Peyer's patch (tissue), 4 donors: ENCODE results near the gene ACSS1. TPM values are rescaled to one million over a fixed set of nuclear protein-coding genes. Genes with fewer than 3 reads are reported as not detected.

Source experiments
- DNase-seq, 3 donors: peaks; one replicate each; pipeline ENCODE4 v3.0.0-alpha.2; 2017 to 2019
- H3K27ac ChIP-seq, 4 donors: fragments of 200-600 bp; sonication (generic); one replicate each; pipeline ENCODE4 v1.5.1; 2016 to 2019
- H3K27me3 ChIP-seq, 2 donors: fragments of 200-600 bp; sonication (generic); one replicate each; pipeline ENCODE4 v1.5.1; 2019
- H3K36me3 ChIP-seq, 3 donors: fragments of 200-600 bp; sonication (generic); one replicate each; pipeline ENCODE4 v1.5.1; 2016 to 2019
- H3K4me1 ChIP-seq, 4 donors: fragments of 200-600 bp; sonication (generic); one replicate each; pipeline ENCODE4 v1.5.1; 2016 to 2019
- H3K4me3 ChIP-seq, 4 donors: fragments of 200-600 bp; sonication (generic); 1 replicate in 3 of 4; 2 replicates in 1 of 4; pipeline ENCODE4 v1.5.1; 2016 to 2019; ENCODE audit warnings: mild to moderate bottlenecking in 1 of 4
- H3K9me3 ChIP-seq, 4 donors: fragments of 200-600 bp; sonication (generic); one replicate each; pipeline ENCODE4 v1.5.1; 2016 to 2019; ENCODE audit warnings: mild to moderate bottlenecking in 1 of 4
- CTCF ChIP-seq, 6 experiments: fragments of 450-650 bp in 4 of 6; fragments of 200-600 bp in 2 of 6; sonication (generic) in 1 of 6; IDR thresholded peaks; one replicate each; pipeline ENCODE4 v1.5.1; 2017 to 2019; ENCODE audit warnings: antibody characterized with exemption in 6 of 6, mild to moderate bottlenecking in 3 of 6, moderate library complexity in 1 of 6
- POLR2A ChIP-seq, 2 donors: fragments of 450-650 bp; IDR thresholded peaks; one replicate each; pipeline ENCODE4 v1.5.1; 2017; ENCODE audit warnings: antibody characterized with exemption in 2 of 2, mild to moderate bottlenecking in 2 of 2, moderate library complexity in 2 of 2
- total RNA-seq, 4 donors: library from RNA; depleted of rRNA; stranded (reverse); fragments of >200 nt; gene quantifications; one replicate each; pipeline ENCODE4 v1.1.0, GENCODE V29; 2016

Gene ACSS1
- total RNA-seq, 4 donors from 2014 or later: 49.5 to 160 (median 134) TPM

GRCh38 chr20:25053255-25054031 is 4.5 kb downstream of the ACSS1 start:
- Histone ChIP-seq H3K27ac (peak overlapping the region; percentile 49 to 98 (median 78)), H3K36me3 (peaks cover 0 to 5% (median 0%) of the 10 kb centered on the region in 3 donors), H3K4me3 (no peak overlapping the region), H3K27me3 (no peaks in the 10 kb centered on the region), H3K9me3 (no peaks in the 10 kb centered on the region), H3K4me1 (peaks cover 10 to 78% (median 23%) of the 10 kb centered on the region in 4 donors)
- TF ChIP-seq POLR2A (IDR thresholded peaks at IDR 0.05) (no peak), CTCF (IDR thresholded peaks at IDR 0.05) (no peak)
- peak in 2 of 3 donors; percentile 19 to 51 for DNase-seq

- no peak for TF ChIP-seq CTCF (IDR thresholded peaks at IDR 0.05)
- TF ChIP-seq POLR2A (IDR thresholded peaks at IDR 0.05): no peak
- Histone ChIP-seq H3K36me3 (peaks cover 0 to 11% (median 0%) of the 10 kb centered on the region in 3 donors), H3K27ac (peak overlapping the region; percentile 49 to 96 (median 62)), H3K4me3 (no peak overlapping the region), H3K9me3 (no peaks in the 10 kb centered on the region), H3K4me1 (peaks cover 9 to 86% (median 22%) of the 10 kb centered on the region in 4 donors), H3K27me3 (no peaks in the 10 kb centered on the region)
- DNase-seq: peak; percentile 11 to 47 (median 22)
These were observed 5.4 kb downstream of the ACSS1 start for GRCh38 chr20:25052255-25053194.

GRCh38 chr20:25051386-25052155 is 6.4 kb downstream of the ACSS1 start:
- DNase-seq: peak; percentile 9 to 42 (median 12)
- Histone ChIP-seq H3K4me3 (no peak overlapping the region), H3K4me1 (peaks cover 9 to 92% (median 22%) of the 10 kb centered on the region in 4 donors), H3K9me3 (no peaks in the 10 kb centered on the region), H3K27me3 (no peaks in the 10 kb centered on the region), H3K27ac (peak overlapping the region in 1 of 4 donors; percentile 96), H3K36me3 (peaks cover 0 to 20% (median 0%) of the 10 kb centered on the region in 3 donors)
- no peak for TF ChIP-seq POLR2A (IDR thresholded peaks at IDR 0.05)
- TF ChIP-seq CTCF (IDR thresholded peaks at IDR 0.05): no peak

- H3K4me1 ChIP-seq: peaks cover 6 to 91% (median 17%) of the 10 kb centered on the region in 4 donors
- no peak for TF ChIP-seq CTCF (IDR thresholded peaks at IDR 0.05)
- TF ChIP-seq POLR2A (IDR thresholded peaks at IDR 0.05): no peak
- DNase-seq: peak; percentile 9 to 42 (median 28)
These were observed 7.2 kb downstream of the ACSS1 start for GRCh38 chr20:25050501-25051350.

More at GRCh38 chr20:25050501-25051350, 7.2 kb downstream of the ACSS1 start:
- no peaks in the 10 kb centered on the region for H3K9me3 ChIP-seq
- peaks cover 0 to 29% (median 0%) of the 10 kb centered on the region in 3 donors for H3K36me3 ChIP-seq
- H3K4me3 ChIP-seq: no peak overlapping the region
- H3K27me3 ChIP-seq: no peaks in the 10 kb centered on the region
- peak overlapping the region in 2 of 4 donors; percentile 8 to 46 for H3K27ac ChIP-seq
